ENCODE results near the gene GLIS1.

GLIS1 gene

DNA sequence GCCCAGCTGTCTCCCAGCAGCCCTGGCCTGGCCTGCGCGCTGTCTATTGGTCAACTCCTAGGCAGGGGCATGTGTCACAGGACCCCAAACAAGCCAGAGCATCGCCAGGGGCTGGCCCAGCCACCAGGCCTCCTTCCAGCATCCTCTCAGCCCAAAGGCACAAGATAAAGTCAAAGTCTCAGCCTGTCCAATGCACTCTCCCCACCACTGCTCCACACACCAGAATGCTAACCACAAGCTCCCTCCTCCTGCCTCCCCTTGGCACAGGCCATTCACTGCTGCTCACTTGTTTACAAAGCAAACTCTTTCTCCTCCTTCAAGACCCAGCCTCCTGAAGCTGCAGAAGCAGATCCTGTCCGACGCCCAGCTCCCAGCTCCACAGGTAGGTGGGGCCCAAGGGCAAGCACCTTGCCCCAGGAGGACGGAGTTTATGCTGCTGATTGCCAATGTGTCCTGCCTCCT is 146.4 kb downstream of the GLIS1 start:
- Histone ChIP-seq H3K27me3 (ENCODE audit: control insufficient read depth, insufficient read depth, low read length) (peaks cover 7% of the 10 kb centered on the region), H3K27ac (ENCODE audit: low read length) (no peak overlapping the region), H3K9me3 (ENCODE audit: control insufficient read depth, low read depth, low read length) (no peaks in the 10 kb centered on the region), H3K36me3 (ENCODE audit: control insufficient read depth, low read depth, low read length) (no peaks in the 10 kb centered on the region), H3K9ac (ENCODE audit: low read length) (no peak overlapping the region), H3K4me1 (ENCODE audit: control insufficient read depth, low read depth, low read length) (no peaks in the 10 kb centered on the region), H3K4me3 (ENCODE audit: low read length) (no peak overlapping the region)

DNA sequence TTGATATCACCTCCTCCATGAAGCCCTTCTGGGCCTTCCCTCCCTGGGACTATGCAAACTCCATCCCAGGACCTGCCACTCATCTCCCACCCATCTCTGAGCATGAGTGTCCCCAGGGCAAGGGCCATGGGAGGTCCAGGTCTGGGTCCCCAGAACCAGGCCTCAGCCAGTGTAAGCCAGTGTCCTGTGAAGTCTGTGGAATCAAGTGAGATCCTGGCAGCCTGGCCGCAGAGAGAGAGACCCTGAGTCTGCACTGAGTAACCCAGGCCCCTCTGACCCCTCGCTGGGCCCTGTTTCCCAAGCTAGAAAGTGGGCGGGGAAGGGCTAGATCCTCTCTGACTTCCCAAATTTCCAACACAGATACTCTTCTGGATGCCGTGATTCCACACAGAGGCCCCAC is 147.0 kb downstream of the GLIS1 start:
- Histone ChIP-seq H3K27me3 (ENCODE audit: control insufficient read depth, insufficient read depth, low read length) (peaks cover 7% of the 10 kb centered on the region), H3K9me3 (ENCODE audit: control insufficient read depth, low read depth, low read length) (no peaks in the 10 kb centered on the region), H3K4me1 (ENCODE audit: control insufficient read depth, low read depth, low read length) (no peaks in the 10 kb centered on the region), H3K4me3 (ENCODE audit: low read length) (no peak overlapping the region), H3K9ac (ENCODE audit: low read length) (no peak overlapping the region), H3K36me3 (ENCODE audit: control insufficient read depth, low read depth, low read length) (no peaks in the 10 kb centered on the region), H3K27ac (ENCODE audit: low read length) (no peak overlapping the region)

DNA sequence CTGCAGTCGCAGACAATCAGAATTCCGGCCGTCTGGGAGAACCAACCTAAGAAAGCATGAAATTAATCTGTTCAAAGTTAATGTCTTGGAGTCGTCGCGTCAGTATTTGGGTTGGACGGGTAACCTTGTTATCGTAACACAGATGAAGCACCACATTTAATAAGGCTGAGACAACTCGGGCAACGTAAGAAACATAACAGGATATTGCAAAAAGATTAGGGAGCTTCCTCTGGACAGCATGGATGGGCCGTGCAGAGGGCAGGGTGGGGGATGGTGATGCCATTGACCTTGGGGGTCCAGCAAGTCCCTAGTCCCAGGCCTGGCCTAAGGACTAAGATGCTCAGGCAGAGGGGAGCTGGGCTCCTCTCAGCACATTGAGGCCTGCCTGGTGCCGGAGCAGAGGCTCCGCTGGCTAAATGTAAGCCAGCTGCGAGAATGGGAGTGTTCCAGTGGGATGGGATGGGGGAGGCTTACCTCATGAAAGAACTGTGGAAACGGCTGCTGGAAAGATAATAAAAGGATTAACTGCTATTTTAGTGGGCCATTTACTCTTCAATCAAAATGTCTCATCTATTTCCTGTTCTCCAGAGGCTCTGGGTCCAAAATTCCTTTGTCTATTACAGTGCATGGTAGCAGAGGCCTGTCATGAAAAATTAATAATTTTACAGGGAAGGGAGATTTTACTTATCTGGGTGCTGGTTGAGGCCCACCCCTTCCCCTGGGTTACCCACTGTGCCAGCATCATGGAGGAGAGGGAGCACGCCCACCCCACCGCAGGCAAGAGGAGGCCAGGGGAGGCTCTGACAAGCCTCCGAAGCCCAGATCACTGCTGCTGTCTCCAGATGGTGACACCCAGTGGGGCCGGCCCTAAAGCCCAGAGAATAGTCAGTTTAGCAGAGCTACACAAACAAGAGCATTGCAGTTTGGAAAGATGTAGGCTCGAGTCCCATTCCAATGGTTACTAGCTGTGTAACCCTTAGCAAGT is 148.1 kb downstream of the GLIS1 start:
- Histone ChIP-seq H3K4me1 (ENCODE audit: control insufficient read depth, low read depth, low read length) (no peaks in the 10 kb centered on the region), H3K4me3 (ENCODE audit: low read length) (no peak overlapping the region), H3K36me3 (ENCODE audit: control insufficient read depth, low read depth, low read length) (no peaks in the 10 kb centered on the region), H3K27ac (ENCODE audit: low read length) (no peak overlapping the region), H3K27me3 (ENCODE audit: control insufficient read depth, insufficient read depth, low read length) (peaks cover 7% of the 10 kb centered on the region), H3K9me3 (ENCODE audit: control insufficient read depth, low read depth, low read length) (no peaks in the 10 kb centered on the region), H3K9ac (ENCODE audit: low read length) (no peak overlapping the region)

DNA sequence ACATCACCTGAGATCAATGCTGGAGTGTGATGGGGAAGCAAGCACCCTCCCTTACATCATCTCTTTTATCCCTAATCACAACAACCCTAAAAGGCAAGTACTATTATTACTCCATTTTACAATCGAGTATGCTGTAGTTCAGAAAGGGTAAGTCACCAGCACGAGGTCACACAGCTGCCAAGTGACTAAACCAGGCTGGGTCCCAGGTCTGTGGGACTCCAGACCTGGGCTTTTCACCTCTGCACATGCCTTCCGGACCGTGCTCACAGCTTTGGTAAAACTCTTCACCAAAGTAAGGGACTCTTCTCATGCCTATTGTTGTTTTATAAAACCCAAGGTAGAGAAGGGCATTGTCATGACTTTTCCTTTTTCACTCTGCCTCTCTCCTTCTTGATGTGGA is 148.9 kb downstream of the GLIS1 start:
- Histone ChIP-seq H3K36me3 (ENCODE audit: control insufficient read depth, low read depth, low read length) (no peaks in the 10 kb centered on the region), H3K9ac (ENCODE audit: low read length) (no peak overlapping the region), H3K27ac (ENCODE audit: low read length) (no peak overlapping the region), H3K9me3 (ENCODE audit: control insufficient read depth, low read depth, low read length) (no peaks in the 10 kb centered on the region), H3K4me1 (ENCODE audit: control insufficient read depth, low read depth, low read length) (no peaks in the 10 kb centered on the region), H3K27me3 (ENCODE audit: control insufficient read depth, insufficient read depth, low read length) (peaks cover 7% of the 10 kb centered on the region), H3K4me3 (ENCODE audit: low read length) (no peak overlapping the region)

DNA sequence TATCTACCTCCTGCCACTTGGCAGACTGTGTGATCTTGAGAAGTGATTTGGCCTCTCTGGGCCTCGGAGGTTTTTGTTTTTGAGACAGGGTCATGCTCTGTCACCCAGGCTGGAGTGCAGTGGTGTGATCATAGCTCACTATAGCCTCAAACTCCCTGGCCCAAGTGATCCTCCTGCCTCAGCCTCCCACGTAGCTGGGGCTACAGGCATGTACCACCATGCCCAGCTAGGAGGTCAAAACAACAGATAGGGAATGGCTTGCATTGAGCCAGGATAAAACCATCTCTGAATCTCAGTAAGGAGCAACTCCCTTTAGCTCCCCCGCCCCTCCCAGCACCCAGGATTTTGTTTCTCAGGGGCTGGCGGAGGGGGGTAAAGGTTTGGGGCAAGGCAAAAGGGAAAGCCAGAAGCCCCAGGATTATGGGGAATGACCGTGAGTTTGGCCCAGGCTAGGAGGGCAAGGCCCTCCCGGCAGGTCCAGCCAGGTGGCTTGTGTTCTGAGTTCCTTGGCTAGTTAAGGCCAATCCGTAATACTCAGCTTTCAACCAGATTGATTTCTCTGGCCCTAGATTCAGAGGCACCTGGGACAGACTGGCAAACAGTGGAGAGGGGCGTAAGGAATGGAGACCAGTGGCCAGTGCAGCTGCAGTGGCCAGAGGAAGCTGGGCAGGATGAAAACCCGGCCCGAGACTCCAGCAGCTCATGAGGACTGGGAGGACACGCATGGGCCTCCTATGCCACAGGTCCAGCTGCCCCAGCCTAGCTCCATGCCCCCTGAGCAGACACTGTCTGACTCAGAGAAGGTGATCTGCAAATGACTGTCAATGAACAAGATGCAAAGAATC is 149.7 kb downstream of the GLIS1 start:
- Histone ChIP-seq H3K4me1 (ENCODE audit: control insufficient read depth, low read depth, low read length) (no peaks in the 10 kb centered on the region), H3K27me3 (ENCODE audit: control insufficient read depth, insufficient read depth, low read length) (peaks cover 7% of the 10 kb centered on the region), H3K9me3 (ENCODE audit: control insufficient read depth, low read depth, low read length) (no peaks in the 10 kb centered on the region), H3K4me3 (ENCODE audit: low read length) (no peak overlapping the region), H3K9ac (ENCODE audit: low read length) (no peak overlapping the region), H3K36me3 (ENCODE audit: control insufficient read depth, low read depth, low read length) (no peaks in the 10 kb centered on the region), H3K27ac (ENCODE audit: low read length) (no peak overlapping the region)

DNA sequence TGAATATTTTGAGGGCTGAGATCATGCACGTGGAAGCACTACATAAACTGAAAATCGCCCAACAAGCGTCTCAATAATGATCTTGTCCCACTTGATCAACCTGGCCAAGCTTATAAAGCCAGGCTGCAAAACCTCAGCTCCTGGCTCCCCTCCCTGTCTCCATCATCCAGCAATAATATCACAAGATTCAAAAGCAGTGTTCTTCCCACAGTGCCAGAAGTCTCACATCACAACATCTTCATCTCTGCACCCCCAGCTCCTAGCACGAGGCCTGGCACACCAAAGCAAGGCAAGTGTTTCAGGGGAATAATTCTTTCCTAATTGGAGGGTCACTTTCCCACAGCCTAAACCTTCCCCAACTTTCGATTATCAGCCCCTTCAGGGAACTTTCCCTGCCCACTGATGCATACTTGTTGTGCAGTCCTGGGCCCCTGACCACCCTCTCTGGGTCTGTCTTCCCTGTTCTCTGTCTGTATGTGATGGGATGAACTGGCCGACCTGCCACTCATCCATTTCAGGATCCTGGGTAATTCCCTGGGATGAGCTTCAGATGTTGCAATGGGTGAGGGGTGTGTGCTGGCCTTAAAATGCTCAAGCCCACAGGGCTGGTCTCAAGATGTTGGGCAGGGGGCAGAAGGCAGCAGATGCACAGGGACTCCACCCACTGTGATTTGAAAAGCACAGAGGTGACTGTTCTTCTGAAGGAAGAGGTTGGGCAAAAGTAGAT is 150.7 kb downstream of the GLIS1 start:
- Histone ChIP-seq H3K4me1 (ENCODE audit: control insufficient read depth, low read depth, low read length) (no peaks in the 10 kb centered on the region), H3K9ac (ENCODE audit: low read length) (no peak overlapping the region), H3K27ac (ENCODE audit: low read length) (no peak overlapping the region), H3K27me3 (ENCODE audit: control insufficient read depth, insufficient read depth, low read length) (peaks cover under 1% of the 10 kb centered on the region), H3K9me3 (ENCODE audit: control insufficient read depth, low read depth, low read length) (no peaks in the 10 kb centered on the region), H3K36me3 (ENCODE audit: control insufficient read depth, low read depth, low read length) (no peaks in the 10 kb centered on the region), H3K4me3 (ENCODE audit: low read length) (no peak overlapping the region)

DNA sequence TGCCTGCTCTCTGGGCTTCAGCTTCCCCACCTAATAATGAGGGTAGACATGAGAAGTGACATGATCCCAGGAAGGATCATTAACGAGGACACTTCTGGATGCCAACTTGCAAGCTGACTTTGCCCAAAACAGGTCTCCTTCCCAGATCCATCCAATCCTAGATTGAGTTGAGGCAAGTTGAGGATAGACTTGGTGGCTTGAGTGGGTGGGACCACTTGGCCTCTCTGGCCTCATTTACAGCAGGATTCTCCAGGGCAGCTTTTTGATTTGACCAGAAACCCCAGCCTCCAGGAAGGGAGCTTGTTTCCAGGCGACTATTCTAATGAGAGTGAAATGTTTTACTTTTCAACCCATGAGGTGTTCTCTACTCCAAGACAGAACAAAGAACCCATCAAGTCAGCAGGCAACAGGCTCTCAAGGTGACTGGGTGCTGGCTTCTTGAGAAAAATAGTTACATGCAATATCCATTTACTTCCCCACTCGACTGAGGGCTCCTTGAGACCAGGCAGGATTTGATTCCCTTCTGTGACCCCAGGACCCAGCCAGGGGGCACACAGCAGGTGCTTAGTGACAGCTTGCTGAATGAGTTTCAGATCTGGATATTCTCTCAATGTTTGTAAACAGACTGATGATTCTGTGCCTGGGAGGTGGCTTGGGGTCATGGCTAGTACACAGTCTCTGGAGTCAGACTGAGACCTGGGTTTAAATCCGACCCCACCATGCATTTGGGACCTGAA is 151.5 kb downstream of the GLIS1 start:
- H3K9me3 ChIP-seq (ENCODE audit: control insufficient read depth, low read depth, low read length) = no peaks in the 10 kb centered on the region
- H3K36me3 ChIP-seq (ENCODE audit: control insufficient read depth, low read depth, low read length) = no peaks in the 10 kb centered on the region
- H3K27me3 ChIP-seq (ENCODE audit: control insufficient read depth, insufficient read depth, low read length) = no peaks in the 10 kb centered on the region
- no peak overlapping the region for H3K27ac ChIP-seq (ENCODE audit: low read length)
- H3K9ac ChIP-seq (ENCODE audit: low read length) = no peak overlapping the region
- no peaks in the 10 kb centered on the region for H3K4me1 ChIP-seq (ENCODE audit: control insufficient read depth, low read depth, low read length)
- no peak overlapping the region for H3K4me3 ChIP-seq (ENCODE audit: low read length)

DNA sequence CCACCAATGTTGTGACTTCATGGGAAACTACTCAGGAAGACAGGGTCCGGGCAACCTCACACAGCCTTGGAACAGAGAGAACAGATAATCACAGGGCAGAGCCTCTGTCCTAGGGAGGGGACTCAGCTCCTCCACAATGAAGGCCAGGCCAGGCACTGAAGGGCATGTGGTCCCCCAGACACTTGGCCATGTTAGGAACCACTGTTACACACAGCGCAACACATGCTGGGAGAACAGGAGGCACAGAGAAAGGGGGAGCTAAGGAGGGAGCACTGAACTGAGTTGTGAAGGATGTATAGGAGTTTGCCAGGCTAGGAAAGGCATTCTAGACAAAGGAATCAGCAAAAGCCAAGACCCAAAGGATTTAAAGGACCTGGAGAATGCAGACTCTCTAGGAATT is 152.2 kb downstream of the GLIS1 start:
- no peaks in the 10 kb centered on the region for H3K36me3 ChIP-seq (ENCODE audit: control insufficient read depth, low read depth, low read length)
- no peaks in the 10 kb centered on the region for H3K9me3 ChIP-seq (ENCODE audit: control insufficient read depth, low read depth, low read length)
- no peak overlapping the region for H3K4me3 ChIP-seq (ENCODE audit: low read length)
- no peaks in the 10 kb centered on the region for H3K27me3 ChIP-seq (ENCODE audit: control insufficient read depth, insufficient read depth, low read length)
- no peak overlapping the region for H3K27ac ChIP-seq (ENCODE audit: low read length)
- H3K9ac ChIP-seq (ENCODE audit: low read length) = no peak overlapping the region
- no peaks in the 10 kb centered on the region for H3K4me1 ChIP-seq (ENCODE audit: control insufficient read depth, low read depth, low read length)

DNA sequence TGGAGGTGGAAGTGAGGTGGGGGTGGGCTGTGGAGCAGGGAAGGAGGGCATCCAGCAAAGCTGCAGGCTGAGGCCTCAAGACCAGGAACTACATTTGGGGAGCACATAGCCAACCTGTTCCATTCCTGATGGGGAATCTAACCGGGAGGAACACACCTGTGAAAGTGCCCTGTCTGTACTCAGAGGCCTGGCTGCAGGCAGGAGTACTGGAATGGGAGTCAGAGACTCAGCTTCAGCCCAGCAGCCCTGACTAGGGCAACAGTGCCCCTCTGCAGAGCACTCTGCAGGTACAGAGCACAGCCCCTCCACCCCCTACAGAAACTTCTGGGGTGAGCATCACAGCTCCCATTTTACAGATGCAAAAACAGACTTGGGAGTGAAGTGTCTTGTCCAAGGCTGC is 153.4 kb downstream of the GLIS1 start:
- no peaks in the 10 kb centered on the region for H3K27me3 ChIP-seq (ENCODE audit: control insufficient read depth, insufficient read depth, low read length)
- H3K36me3 ChIP-seq (ENCODE audit: control insufficient read depth, low read depth, low read length) = no peaks in the 10 kb centered on the region
- no peak overlapping the region for H3K27ac ChIP-seq (ENCODE audit: low read length)
- H3K9me3 ChIP-seq (ENCODE audit: control insufficient read depth, low read depth, low read length) = no peaks in the 10 kb centered on the region
- H3K4me1 ChIP-seq (ENCODE audit: control insufficient read depth, low read depth, low read length) = no peaks in the 10 kb centered on the region
- H3K4me3 ChIP-seq (ENCODE audit: low read length) = no peak overlapping the region
- H3K9ac ChIP-seq (ENCODE audit: low read length) = no peak overlapping the region

DNA sequence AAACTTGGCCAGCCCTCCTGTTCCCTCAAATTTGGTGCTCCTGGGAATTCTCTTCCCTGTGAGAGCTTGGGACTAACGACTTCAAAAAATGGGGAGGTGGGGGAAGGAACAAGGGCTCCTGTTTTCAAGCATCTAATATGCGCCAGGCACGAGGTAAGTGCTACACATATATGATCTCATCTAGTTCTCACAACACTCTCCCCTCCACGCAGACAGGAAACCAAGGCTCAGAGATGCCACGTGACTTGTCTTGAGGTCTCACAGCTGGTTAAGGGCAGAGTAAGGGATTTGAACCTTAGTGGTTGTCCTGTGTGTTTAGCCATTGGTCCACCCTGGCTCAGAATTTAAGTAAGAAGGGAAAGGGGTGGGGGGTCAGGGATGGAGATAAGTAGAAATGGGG is 153.8 kb downstream of the GLIS1 start:
- Histone ChIP-seq H3K4me1 (ENCODE audit: control insufficient read depth, low read depth, low read length) (no peaks in the 10 kb centered on the region), H3K4me3 (ENCODE audit: low read length) (no peak overlapping the region), H3K27me3 (ENCODE audit: control insufficient read depth, insufficient read depth, low read length) (no peaks in the 10 kb centered on the region), H3K27ac (ENCODE audit: low read length) (no peak overlapping the region), H3K36me3 (ENCODE audit: control insufficient read depth, low read depth, low read length) (no peaks in the 10 kb centered on the region), H3K9me3 (ENCODE audit: control insufficient read depth, low read depth, low read length) (no peaks in the 10 kb centered on the region), H3K9ac (ENCODE audit: low read length) (no peak overlapping the region)

DNA sequence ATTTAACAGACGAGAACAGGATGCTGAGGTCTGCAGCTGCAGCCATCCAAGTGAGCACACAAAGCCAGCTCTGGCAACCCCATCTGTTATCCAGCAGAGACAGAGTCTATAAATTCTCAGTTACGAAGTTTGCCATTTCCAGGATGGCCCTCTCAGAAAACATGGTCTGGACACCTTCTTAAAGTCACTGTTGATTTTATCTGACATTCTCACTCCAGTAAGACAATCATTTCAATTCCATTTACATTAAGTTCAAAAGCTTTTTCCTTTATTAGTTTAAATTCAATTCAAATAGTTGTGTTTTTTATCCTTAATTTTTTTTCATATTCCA is 154.2 kb downstream of the GLIS1 start:
- Histone ChIP-seq H3K27ac (ENCODE audit: low read length) (no peak overlapping the region), H3K4me1 (ENCODE audit: control insufficient read depth, low read depth, low read length) (no peaks in the 10 kb centered on the region), H3K36me3 (ENCODE audit: control insufficient read depth, low read depth, low read length) (no peaks in the 10 kb centered on the region), H3K27me3 (ENCODE audit: control insufficient read depth, insufficient read depth, low read length) (no peaks in the 10 kb centered on the region), H3K9ac (ENCODE audit: low read length) (no peak overlapping the region), H3K4me3 (ENCODE audit: low read length) (no peak overlapping the region), H3K9me3 (ENCODE audit: control insufficient read depth, low read depth, low read length) (no peaks in the 10 kb centered on the region)

Data from iPS-18a (cell line).